ENCODE measurements around the gene DNAH7.

The DNAH7 gene

GRCh38 chr2:196076778-196077568 is 8.3 kb upstream of the DNAH7 start:
- DNase-seq, result no peak

- no peak for DNase-seq
These were observed 6.6 kb upstream of the DNAH7 start for GRCh38 chr2:196075196-196075595.

GRCh38 chr2:196074631-196075030 is 6.0 kb upstream of the DNAH7 start:
- no peak for DNase-seq

GRCh38 chr2:196073521-196073920 is 4.9 kb upstream of the DNAH7 start:
- DNase-seq, result no peak

DNA sequence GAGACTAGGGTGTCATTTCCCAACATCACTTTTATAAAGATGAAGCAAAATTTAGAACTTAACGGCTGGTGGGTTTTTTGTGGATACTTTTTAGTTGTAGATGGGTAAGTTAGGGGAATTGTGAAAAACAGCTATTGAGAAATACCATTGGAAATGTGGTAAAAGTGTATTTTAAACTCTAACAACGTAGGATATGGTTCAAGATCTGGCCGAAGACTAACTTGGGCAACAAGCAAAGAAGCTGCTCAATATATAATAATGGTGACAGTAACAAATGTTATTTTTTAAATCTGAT is 1.6 kb downstream of the DNAH7 start:
- no peak for DNase-seq

- DNase-seq, result no peak
These were observed 2.1 kb downstream of the DNAH7 start for GRCh38 chr2:196066291-196067087.

DNA sequence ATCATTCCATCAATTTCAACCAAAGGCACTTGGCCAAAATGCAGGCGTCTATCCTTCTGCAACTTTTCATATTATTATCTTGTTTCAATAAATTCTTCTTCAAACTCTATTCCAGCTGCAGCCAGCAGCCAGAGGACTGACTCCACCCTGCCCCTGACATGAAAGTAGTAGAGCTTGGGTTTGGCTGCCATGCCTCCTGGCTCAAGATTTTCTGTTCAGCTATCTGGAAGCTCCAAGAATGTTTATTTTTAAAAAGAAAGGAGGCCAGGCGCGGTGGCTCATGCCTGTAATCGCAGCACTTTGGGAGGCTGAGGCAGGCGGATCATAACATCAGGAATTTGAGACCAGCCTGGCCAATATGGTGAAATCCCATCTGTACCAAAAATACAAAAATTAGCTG is 4.9 kb downstream of the DNAH7 start:
- DNase-seq, result no peak

DNA sequence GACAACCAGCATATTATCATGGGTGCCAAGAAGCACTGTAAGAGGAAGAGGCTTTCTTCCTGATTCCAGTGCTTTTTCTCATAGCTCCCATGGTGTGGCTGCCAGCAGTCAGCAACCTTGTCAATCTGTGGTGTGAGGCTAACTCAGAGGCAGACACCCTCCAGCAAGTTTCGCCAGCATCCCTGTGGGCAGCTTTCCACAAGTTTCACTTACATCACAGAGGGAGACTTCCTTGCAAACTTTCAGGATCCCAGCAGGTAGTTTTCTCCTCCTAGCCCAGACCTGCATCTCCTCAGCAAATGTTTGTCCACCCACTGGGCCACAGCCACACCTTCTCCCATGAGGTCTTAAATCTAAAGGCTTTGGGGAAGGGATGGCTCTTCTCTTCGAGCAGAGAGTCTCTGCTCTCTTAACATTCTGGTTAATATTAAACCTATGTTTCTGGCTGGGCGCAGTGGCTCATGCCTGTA is 9.1 kb downstream of the DNAH7 start:
- no peak for DNase-seq

DNA sequence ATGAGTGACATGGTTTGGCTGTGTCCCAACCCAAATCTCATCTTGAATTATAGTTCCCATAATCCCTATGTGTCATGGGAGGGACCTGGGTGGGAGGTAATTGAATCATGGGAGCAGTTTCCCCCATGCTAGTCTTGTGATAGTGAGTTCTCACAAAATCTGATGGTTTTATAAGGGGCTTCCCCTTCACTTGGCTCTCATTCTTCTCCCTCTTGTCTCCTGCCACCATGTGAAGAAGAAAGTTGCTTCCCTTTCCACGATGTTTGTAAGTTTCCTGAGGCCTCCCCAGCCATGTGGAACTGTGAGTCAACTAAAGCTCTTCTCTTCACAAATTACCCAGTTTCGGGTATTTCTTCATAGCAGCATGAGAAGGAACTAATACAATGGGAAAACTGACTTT is 14.0 kb downstream of the DNAH7 start:
- DNase-seq, result no peak

- DNase-seq, result no peak
These were observed 22.3 kb downstream of the DNAH7 start for GRCh38 chr2:196046123-196046917.

DNA sequence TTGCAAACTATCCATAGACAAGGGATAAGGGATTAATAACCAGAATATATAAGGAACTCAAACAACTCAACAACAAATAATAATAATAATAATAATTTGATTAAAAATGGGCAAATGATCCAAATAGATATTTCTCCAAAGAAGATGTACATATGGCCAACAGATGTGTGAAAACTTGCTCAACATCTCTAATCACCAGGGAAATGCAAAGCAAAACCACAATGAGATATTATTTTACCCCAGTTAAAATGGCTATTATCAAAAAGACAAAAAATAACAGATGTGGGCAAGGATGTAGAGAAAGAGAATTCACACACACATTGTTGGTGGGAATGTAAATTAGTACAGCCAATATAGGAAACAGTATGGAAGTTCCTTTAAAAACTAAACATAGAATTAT is 26.9 kb downstream of the DNAH7 start:
- DNase-seq, result no peak

DNA sequence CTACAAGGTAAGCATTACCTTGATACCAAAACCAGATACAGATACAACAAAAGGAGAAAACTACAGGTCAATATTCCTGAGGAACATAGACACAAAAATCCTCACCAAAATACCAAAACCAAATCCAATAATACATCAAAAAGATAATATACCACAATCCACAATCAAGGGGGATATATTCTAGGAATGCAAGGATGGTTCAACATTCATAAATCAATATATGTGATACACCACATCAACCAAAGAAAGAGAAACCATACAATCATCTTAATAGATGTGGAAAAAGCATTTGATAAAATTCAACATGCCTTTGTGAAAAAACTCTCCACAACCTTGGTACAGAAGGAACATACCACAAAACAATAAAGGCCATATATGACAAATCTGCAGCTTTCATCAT is 28.4 kb downstream of the DNAH7 start:
- no peak for DNase-seq

DNA sequence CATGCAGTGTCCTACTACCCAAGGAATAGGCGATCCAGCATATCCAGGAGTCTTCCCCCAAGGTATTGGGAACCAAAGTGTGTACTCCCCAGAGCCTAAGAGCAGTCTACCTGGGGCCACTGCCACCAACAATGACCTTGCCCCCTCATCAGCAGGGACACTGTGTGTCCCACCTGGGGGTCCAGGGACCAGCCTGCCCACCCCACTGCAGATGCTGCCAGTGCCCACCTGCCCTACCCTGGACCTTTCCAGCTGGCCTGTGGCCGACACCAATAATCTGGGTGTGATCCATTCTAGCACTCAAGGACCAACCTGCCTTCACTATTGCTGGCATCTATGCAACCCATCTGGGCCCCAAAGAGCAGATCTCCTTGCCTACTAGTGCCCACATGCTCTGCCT is 32.2 kb downstream of the DNAH7 start:
- DNase-seq, result no peak

- DNase-seq, result no peak
These were observed 50.6 kb downstream of the DNAH7 start for GRCh38 chr2:196018037-196018436.

GRCh38 chr2:196012314-196012713 is 56.3 kb downstream of the DNAH7 start:
- DNase-seq, result no peak

DNA sequence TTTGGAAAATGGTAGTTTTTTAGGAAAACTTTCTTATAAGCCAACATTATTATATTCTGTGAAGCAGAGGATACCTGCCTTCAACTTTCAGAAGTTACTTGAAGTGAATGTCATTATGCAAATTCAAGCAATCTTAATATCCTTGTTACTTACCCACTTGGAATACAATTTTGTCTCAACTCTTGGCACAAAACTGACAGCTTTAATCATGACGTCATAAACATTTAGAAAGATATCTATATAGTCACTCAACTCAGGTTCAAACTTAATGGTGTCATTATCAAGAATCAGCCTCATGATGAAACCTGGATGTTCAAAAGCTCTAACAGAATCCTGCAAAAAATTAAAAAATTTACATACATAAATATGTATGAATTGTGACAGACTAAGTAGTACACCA is 68.1 kb downstream of the DNAH7 start:
- DNase-seq, result no peak

DNA sequence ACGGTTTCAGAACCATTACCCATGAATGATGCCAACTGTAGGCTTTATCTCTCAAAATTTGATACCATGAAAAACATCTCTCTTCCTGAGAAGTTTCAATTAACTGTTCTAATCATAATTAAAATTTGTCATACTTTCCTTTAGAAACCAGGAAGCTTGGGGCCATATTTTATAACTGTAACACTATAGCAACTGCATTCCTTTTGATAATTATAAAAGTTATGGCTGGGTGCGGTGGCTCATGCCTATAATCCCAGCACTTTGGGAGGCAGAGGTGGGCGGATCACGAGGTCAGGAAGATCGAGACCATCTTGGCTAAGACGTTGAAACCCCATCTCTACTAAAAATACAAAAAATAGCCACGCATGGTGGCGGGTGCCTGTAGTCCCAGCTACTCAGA is 70.6 kb downstream of the DNAH7 start:
- no peak for DNase-seq

DNA sequence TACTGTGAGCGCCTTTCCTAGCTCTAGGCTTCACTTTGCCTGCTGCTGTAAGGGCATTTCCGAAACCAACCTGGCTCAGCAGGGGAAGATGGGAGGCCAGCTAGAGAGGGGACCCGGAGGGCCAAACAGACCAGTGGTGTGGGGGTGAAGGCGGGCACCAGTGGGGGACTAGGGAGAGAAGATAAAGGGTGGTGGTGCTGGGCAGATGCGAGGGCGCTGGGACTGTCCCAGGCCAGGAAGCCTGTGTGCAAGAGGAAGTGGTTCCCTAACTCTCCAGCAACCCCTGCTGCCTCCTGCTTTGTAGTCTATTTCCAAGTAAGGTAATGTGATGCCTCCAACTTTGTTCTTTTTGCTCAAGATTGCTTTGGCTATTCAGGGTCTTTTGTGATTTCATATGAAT is 73.1 kb downstream of the DNAH7 start:
- DNase-seq, result no peak

DNA sequence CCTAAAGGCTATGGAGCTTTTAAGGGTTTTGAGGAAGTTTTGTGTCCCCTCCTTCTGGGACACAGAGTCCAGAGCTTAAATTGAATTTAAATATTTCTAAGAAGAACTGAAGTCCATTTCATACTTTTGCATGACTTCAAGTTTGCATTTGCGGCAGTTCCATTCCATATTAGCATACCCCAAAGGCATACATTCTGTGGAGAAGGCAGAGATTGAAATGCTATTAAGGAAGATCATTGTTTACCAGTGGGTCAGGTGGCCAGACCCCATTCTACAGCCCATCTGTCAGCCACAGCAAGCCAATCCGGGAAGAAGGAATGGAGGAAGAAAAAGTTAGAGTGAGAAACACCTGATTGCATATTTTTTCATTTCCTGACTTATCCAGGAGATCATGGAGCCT is 75.0 kb downstream of the DNAH7 start:
- no peak for DNase-seq

DNA sequence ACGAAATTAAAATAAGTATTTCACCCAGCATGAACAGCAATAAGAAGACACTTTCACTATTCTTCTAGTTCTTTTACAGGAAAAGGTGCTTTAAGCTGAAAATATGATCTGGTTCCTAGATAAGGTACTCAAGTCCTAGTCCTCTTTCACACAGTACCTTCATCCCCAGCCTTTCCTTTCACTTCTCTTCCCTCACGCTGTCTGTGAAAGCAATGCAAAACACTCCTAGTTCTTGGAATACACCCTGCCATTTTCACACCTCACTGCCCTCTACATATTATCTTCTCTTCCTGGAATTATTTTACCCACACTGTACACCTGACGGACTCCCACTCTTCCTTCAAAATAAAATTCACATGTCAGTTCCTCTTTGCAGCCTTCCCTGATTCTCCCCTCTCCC is 82.9 kb downstream of the DNAH7 start:
- no peak for DNase-seq

GRCh38 chr2:195984923-195985726 is 83.5 kb downstream of the DNAH7 start:
- no peak for DNase-seq

DNA sequence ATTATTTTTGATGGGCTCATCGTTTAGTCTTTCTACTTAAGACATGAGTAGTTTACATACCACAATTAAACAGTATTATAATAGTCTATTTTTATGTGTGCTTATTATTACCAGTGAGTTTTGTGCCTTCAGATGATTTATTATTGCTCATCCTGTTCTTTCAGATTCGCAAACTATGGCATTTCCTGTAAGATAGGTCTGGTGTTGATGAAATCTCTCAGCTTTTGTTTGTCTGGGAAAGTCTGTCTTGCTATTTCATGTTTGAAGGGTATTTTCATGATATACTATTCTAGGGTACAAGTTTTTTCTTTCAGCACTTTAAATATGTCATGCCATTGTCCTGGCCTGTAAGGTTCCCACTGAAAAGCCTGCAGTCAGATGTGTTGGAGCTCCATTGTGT is 101.3 kb downstream of the DNAH7 start:
- no peak for DNase-seq

DNA sequence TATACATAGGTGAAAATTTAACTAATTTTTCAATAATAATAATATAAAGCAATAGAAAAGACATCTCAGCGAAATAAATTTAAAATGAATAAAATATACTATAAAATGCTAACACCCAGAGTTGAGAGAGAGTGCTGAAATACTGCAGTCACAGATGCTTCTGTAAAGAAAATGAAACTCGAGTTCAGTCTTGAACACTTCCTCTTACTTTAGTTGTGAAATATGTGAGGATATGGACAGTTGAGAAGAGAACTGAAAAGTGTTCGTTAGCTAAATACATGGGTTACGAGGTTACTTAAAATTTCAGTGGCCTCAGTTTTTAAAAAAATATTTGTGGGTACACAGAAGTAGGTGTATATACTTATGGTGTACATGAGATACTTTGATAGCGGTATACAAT is 106.8 kb downstream of the DNAH7 start:
- no peak for DNase-seq

All from activated T-cell treated with anti-CD3 and anti-CD28 coated beads for 4 hours (primary cell).